Activated CD4-positive, alpha-beta T cell treated with anti-CD3 and anti-CD28 coated beads, Interleukin-2, amount 50 U/mL, for 1 hour (primary cell): Measurements from ENCODE around the gene CFAP99.
"Not testable (repeated sequence)": the region's sequence is repeated elsewhere in the genome, so short reads cannot be mapped to it uniquely, and the experiment has no call there.

ENCODE experiments used
- DNase-seq: peaks from one replicate; pipeline ENCODE4 v3.0.0-alpha.2; 2020

CFAP99 gene

DNA sequence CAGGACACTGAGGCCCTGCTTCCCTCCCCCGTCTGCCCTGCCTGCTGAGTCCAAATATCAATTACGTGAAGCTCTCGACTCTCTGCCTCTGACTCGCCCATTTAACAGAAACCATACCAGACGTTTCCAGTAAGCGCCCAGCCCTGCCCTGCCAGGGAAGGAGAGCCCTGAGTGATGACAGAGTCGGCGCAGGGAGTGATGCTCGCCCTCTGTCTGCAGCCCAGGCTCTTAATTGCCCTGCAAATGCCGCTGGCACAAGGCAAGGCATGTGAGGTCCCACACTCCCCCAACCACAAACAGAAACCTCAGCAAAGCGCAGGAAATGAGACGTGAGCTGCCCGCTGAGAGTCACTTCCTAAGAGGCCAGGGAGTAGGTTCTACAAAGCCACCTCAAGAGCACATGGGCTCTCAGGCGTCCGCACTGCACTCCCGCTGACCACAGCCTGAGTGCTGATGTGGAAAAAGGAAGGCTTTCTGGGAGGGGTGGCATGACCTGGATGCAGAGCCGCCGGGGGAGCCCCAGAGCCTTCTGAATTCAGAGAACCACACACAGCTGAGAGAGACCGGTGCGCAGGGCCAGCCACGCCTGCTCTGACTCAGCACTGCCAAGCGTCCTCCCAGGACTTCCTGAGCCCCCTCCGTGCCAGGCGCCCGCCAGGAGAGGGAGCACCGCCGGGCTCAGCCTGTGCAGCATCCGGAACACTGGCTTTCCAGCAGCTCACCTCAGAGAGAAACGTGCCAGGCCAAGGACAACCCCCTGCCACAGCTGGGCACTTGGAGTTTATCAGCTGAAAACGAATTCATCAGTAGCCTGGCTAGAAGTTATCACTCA is 5.7 kb upstream of the CFAP99 start:
- DNase-seq, result peak; percentile 85

- DNase-seq, result no peak
Observed at GRCh38 chr4:2413821-2414610, 4.7 kb upstream of the CFAP99 start.

- DNase-seq, result no peak
Observed at GRCh38 chr4:2415213-2415612, 3.5 kb upstream of the CFAP99 start.

DNA sequence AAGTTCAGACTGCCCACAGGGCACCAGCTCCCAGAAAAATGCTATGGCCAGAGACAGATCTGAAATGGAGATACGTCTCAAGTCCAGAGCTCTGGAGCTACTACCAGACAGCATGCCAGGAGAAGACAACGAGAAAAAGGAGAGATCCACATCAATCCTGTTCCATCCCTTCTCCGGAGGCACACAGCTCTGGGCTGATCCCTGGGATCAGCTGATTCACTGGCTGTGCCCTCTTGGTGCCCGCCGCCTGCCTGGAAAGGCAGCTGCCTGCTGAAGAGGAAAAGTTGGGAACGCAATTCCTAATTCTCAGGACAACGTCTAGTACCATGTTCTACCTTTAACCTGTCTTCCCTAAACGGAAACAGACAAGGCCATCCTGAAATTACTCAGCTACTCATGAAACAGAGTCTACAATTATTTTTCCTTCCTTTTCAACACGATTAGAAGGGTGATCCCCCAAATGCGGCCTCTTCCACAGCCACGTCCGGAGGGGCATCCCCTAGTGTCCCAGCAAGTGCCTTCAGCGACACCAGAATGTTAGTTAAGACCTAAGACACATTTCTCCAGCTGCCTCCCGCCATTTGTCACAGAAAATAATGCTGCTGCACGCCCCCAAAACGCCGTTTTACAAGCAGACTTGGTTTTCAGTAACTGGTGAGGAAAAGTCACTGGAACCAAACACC is 2.7 kb upstream of the CFAP99 start:
- no peak for DNase-seq

DNA sequence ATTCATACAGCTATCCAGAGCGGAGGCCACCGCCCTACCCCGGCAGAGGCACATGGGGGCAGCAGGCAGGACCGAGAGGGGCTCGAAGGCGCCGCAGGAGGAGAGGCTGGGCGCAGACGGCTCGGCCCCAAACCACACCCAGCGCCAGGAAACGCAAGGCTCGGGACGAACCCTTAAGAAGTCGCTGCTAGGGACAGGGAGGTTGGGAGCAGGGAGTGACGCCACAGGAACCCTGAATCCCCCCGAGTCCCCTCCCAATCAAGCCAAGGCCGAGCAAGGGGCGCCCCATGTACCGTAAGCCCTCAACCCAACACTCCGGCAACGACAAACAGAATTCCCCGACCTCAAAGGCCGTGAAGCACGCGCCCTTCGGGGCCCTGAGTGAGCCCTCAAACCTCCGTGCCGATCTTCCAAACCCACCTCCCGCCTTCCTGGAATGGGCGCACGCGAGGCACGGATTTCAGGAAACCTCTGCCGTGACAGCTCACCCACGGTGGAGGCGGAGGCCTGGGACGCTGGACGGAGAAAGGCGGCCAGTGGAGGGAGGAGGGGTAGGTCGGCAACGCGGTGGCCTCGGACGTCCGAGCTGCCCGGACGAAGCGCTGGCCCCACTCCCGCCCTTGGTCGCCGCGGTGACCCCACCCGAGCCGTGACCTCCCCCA is 2.1 kb upstream of the CFAP99 start:
- no peak for DNase-seq

- no peak for DNase-seq
Observed at GRCh38 chr4:2417226-2417764, 1.5 kb upstream of the CFAP99 start.

GRCh38 chr4:2417765-2418649 is 748 bp upstream of the CFAP99 start, which contains the start of gene ZFYVE28:
TSS of gene ZFYVE28 (minus strand) at chr4:2418645. CDS start at chr4:2418323, 322 bp downstream.
- DNase-seq, result no peak

DNA sequence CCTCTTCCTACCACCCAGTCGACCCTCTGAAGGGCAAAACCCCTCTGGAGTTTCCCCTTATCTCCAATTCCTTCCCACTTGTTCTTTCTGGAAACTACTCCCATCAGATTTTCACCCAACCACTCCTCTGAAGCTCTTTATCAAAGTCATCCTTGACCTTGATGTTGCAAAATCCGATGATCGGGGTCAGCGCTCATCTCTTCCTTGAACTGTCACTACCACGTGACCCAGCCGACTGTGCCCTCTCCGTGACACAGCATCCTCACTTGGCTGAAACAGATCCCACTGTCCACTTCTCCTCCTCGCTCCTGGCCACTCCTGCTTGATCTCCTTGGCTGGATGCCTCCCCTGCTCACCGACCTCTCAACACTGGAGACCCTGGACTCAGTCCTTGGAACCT is 1.1 kb downstream of the CFAP99 start:
- DNase-seq, result no peak

DNA sequence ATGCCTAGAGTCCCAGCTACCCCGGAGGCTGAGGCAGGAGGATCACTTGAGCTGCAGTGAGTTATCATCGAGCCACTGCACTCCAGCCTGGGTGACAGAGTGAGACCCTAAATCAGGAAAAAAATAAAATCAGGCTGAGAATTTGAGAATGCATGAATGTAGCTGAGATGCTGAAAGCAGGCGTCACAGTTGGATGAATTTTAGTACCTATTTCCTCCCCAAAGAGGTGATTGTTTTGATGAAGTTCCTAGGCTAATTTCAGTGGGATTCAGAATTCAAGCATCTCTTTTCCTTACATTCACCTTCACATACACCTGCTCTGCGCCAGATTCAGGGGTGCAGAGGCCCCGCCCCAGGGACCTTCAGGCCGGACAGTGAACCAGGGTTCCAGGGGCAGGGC is 3.2 kb downstream of the CFAP99 start:
- no peak for DNase-seq

DNA sequence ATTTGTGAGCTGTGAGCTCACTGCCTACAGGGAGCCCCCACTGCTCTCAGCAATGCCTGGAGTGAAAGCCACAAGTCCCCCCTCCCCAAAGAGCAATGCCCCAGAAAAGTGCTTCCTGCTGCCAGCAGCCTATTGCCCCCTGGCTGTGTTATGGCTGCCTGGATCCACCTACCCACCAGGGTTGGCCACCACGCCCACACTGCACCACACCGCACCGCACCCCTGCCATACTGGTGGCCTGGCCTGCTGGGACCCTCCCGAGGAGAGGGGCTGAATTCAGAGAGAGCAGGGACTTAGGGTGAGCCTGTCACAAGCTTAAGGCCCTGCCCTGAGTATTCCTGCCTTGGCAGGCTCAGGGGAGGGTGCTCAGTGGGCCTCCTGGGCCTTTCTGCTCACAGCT is 4.3 kb downstream of the CFAP99 start:
- DNase-seq, result no peak

- DNase-seq, result no peak
Observed at GRCh38 chr4:2423695-2424094, 4.9 kb downstream of the CFAP99 start.

DNA sequence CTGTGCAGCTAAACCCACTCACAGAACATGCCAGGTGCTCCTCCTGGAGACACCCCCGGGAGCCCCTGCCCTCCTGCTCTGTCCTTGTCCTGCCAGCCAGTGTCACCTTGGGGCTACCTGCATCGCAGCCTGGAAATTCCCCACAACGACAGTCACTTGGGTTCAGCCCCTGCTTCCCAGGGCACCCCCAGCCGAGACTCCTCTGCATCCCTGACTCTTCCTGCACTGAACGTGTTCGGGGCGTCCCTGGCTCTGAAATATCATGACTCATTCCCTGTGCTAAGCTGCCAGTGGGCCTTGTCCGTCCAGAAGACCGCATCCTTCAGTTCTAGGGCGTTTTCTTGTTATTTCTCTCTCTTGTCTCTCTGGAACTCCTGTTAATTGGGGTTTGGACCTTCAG is 5.8 kb downstream of the CFAP99 start:
- no peak for DNase-seq

DNA sequence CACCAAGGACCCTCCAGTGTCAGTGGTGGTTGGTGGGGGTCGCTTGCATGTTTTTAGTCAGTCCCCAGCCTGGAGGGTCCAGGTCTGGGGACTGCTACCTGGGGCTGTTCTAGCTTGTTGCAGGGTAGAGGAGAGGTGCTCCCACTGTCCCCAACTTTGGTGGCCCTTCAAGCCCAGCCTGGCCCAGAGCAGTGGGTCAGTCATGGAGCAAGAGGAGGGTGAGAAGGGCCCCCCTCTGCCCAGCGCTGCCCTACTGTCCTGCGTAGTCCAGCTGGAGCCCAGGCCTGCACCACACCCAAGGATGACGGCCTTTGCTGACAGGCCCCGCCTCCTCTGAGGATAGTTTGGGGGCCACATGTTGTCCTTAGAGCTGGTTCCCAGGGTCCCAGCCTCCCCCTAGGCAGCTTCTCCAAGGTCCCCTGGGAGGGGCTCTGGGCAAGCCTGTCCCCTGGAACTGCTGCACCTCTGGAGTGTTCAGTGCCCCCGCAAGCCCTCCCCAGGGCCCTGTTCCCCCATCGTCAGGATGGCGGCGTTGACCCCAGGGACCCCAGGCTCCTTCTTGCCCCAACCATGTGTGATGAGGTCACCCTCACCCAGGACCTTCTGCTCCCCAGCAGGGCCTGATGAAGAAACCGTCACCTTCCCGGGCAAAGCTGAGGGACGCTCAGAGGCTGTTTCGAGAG is 6.8 kb downstream of the CFAP99 start:
- no peak for DNase-seq

GRCh38 chr4:2426069-2426397 is 7.3 kb downstream of the CFAP99 start:
- DNase-seq, result no peak

- no peak for DNase-seq
Observed at GRCh38 chr4:2426711-2427275, 8.0 kb downstream of the CFAP99 start.

GRCh38 chr4:2427383-2428334 is 8.9 kb downstream of the CFAP99 start:
- no peak for DNase-seq

DNA sequence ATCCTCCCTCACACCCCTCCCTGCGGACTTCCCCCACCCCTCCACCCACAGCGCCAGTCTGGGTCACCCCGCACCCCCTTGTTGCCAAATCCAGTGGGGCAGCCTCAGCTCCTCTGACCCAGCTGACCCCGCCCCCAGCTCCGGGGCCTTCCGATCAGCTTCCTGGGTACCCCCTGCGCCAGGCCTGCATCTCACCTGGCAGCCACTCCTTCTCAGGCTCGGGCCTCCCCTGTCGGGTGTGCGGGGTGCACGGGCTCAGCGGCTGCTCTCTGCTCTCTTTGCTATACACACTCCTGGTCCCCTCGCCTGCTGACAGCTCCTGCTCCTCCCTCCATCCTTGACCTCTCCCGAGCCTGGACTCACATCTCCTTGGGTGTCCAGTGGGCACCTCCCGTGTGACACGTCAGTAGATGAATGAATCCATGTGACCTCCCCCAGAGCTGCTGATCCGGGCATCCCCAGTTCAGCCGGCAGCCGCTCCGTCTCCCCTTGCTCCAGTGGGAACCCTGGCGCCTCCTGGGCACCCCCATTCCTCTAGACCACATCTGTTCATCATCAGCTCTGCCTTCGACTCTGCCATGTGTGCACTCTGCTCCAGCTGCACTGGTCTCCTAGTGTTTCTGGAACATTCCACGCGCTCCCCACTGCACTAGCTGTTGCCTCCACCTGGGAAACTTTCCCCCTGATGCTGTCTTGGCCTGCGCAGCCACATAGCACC is 9.9 kb downstream of the CFAP99 start:
- no peak for DNase-seq

- DNase-seq, result not testable (repeated sequence)
Observed at GRCh38 chr4:2429945-2430757, 11.4 kb downstream of the CFAP99 start.
